H9 (cell line): ENCODE results near the gene RAP1GAP2. TPM values are rescaled to one million over a fixed set of nuclear protein-coding genes. Genes with fewer than 3 reads are reported as not detected.
A peak's percentile ranks its signal among the peaks of the same experiment; 100 is the strongest.

Experiments
- DNase-seq: peaks from one replicate; pipeline ENCODE4 v3.0.0-alpha.2; 2017
- H2AFZ ChIP-seq: one replicate; pipeline ENCODE4 v1.6.1; 2013; ENCODE audit warnings: mild to moderate bottlenecking, low read length, control low read depth, moderate library complexity
- H2AK5ac ChIP-seq: 2 replicates; pipeline ENCODE4 v1.6.1; 2013; ENCODE audit warnings: low read length, control low read depth, mixed read lengths; ENCODE audit not compliant: insufficient read length
- H2BK120ac ChIP-seq: one replicate; pipeline ENCODE4 v1.6.1; 2013; ENCODE audit warnings: low read depth, mild to moderate bottlenecking, low read length, control low read depth, inconsistent platforms; ENCODE audit not compliant: poor library complexity, severe bottlenecking
- H2BK12ac ChIP-seq: 2 replicates; pipeline ENCODE4 v1.6.1; 2013; ENCODE audit warnings: low read length, control low read depth, mixed read lengths, low read depth; ENCODE audit not compliant: insufficient read length
- H2BK15ac ChIP-seq: 2 replicates; pipeline ENCODE4 v1.6.1; 2013; ENCODE audit warnings: low read depth, low read length, control low read depth
- H2BK20ac ChIP-seq: one replicate; pipeline ENCODE4 v1.6.1; 2013; ENCODE audit warnings: low read depth, mild to moderate bottlenecking, low read length, control low read depth, inconsistent platforms; ENCODE audit not compliant: poor library complexity, severe bottlenecking
- H2BK5ac ChIP-seq: 2 replicates; pipeline ENCODE4 v1.6.1; 2013; ENCODE audit warnings: low read length, control low read depth, mixed read lengths; ENCODE audit not compliant: insufficient read length
- H3K14ac ChIP-seq: 2 replicates; pipeline ENCODE4 v1.6.1; 2013; ENCODE audit warnings: low read length, control low read depth; ENCODE audit not compliant: insufficient read depth
- H3K18ac ChIP-seq: 2 replicates; pipeline ENCODE4 v1.6.1; 2013; ENCODE audit warnings: low read depth, mild to moderate bottlenecking, mixed read lengths, low read length, control low read depth; ENCODE audit not compliant: insufficient read length
- H3K23ac ChIP-seq: 2 replicates; pipeline ENCODE4 v1.6.1; 2013; ENCODE audit warnings: low read length, control low read depth, mixed read lengths, low read depth; ENCODE audit not compliant: insufficient read length
- H3K23me2 ChIP-seq: 2 replicates; pipeline ENCODE4 v1.6.1; 2013; ENCODE audit warnings: low read depth, mild to moderate bottlenecking, mixed read lengths, low read length, control low read depth; ENCODE audit not compliant: insufficient read length, poor library complexity, severe bottlenecking
- H3K27ac ChIP-seq: 2 replicates; pipeline ENCODE4 v1.5.1; 2013; ENCODE audit warnings: low read length, control low read depth, mixed read lengths, low read depth; ENCODE audit not compliant: insufficient read length
- H3K27me3 ChIP-seq: 2 replicates; pipeline ENCODE4 v1.6.1; 2013; ENCODE audit warnings: low read length, control low read depth, inconsistent platforms; ENCODE audit not compliant: insufficient read depth
- H3K4ac ChIP-seq: 2 replicates; pipeline ENCODE4 v1.6.1; 2013; ENCODE audit warnings: low read depth, mild to moderate bottlenecking, control low read depth, inconsistent platforms, low read length, moderate library complexity
- H3K4me1 ChIP-seq: 2 replicates; pipeline ENCODE4 v1.6.1; 2013; ENCODE audit warnings: low read length, control low read depth, inconsistent platforms; ENCODE audit not compliant: insufficient read depth
- H3K4me2 ChIP-seq: 2 replicates; pipeline ENCODE4 v1.6.1; 2013; ENCODE audit warnings: low read length, control low read depth, mixed read lengths; ENCODE audit not compliant: insufficient read length, insufficient read depth
- H3K56ac ChIP-seq: 2 replicates; pipeline ENCODE4 v1.6.1; 2013; ENCODE audit warnings: low read depth, mild to moderate bottlenecking, mixed read lengths, low read length, control low read depth; ENCODE audit not compliant: insufficient read length
- H3K79me1 ChIP-seq: 2 replicates; pipeline ENCODE4 v1.6.1; 2013; ENCODE audit warnings: low read depth, mild to moderate bottlenecking, moderate library complexity, low read length, control low read depth, inconsistent platforms; ENCODE audit not compliant: insufficient read depth, poor library complexity, severe bottlenecking
- H3K79me2 ChIP-seq: 2 replicates; pipeline ENCODE4 v1.6.1; 2013; ENCODE audit warnings: low read length, control low read depth, inconsistent platforms; ENCODE audit not compliant: insufficient read depth
- H3K9ac ChIP-seq: 2 replicates; pipeline ENCODE4 v1.6.1; 2013; ENCODE audit warnings: low read length, control low read depth, mixed read lengths; ENCODE audit not compliant: insufficient read length; ENCODE audit errors: extremely low read depth
- H3K9me3 ChIP-seq: one replicate; pipeline ENCODE4 v1.6.1; 2013; ENCODE audit warnings: low read depth, low read length, inconsistent platforms; ENCODE audit not compliant: control insufficient read depth
- H3T11ph ChIP-seq: one replicate; pipeline ENCODE4 v1.6.1; 2013; ENCODE audit warnings: mild to moderate bottlenecking, low read length, control low read depth, inconsistent platforms
- H4K20me1 ChIP-seq: one replicate; pipeline ENCODE4 v1.6.1; 2013; ENCODE audit not compliant: control insufficient read depth, insufficient read length, insufficient read depth
- H4K5ac ChIP-seq: 2 replicates; pipeline ENCODE4 v1.6.1; 2013; ENCODE audit warnings: low read depth, mild to moderate bottlenecking, mixed read lengths, low read length, control low read depth; ENCODE audit not compliant: insufficient read length
- H4K8ac ChIP-seq: replicated peaks from 2 replicates; pipeline ENCODE4 v1.6.1; 2013; ENCODE audit warnings: low read length, control low read depth, mixed read lengths, low read depth; ENCODE audit not compliant: insufficient read length
- H4K91ac ChIP-seq: 2 replicates; pipeline ENCODE4 v1.6.1; 2013; ENCODE audit warnings: low read depth, mild to moderate bottlenecking, moderate library complexity, mixed read lengths, low read length, control low read depth; ENCODE audit not compliant: insufficient read length
- H3K27ac Mint-ChIP-seq, 3 experiments: 2 replicates in 2 of 3; 3 replicates in 1 of 3; pipeline ENCODE4 v1.8.0; 2020 to 2021; ENCODE audit warnings: mixed read lengths in 3 of 3, mild to moderate bottlenecking in 1 of 3, moderate library complexity in 1 of 3
- H3K27me3 Mint-ChIP-seq: 2 replicates; pipeline ENCODE4 v1.8.0; 2021; ENCODE audit warnings: low read depth, mild to moderate bottlenecking, moderate library complexity, mixed read lengths
- H3K36me3 Mint-ChIP-seq, 3 experiments: 2 replicates in 2 of 3; 3 replicates in 1 of 3; pipeline ENCODE4 v1.8.0; 2020 to 2021; ENCODE audit warnings: low read depth in 3 of 3, mixed read lengths in 3 of 3; ENCODE audit not compliant: insufficient read depth in 1 of 3
- H3K4me1 Mint-ChIP-seq, 2 experiments: 2 replicates each; pipeline ENCODE4 v1.8.0; 2020; ENCODE audit warnings: mixed read lengths in 2 of 2
- H3K4me3 Mint-ChIP-seq, 2 experiments: 2 replicates in 1 of 2; 3 replicates in 1 of 2; pipeline ENCODE4 v1.8.0; 2020 to 2021; ENCODE audit warnings: mild to moderate bottlenecking in 2 of 2, mixed read lengths in 2 of 2, moderate library complexity in 1 of 2
- H3K9me3 Mint-ChIP-seq, 2 experiments: 2 replicates in 1 of 2; 3 replicates in 1 of 2; pipeline ENCODE4 v1.8.0; 2020; ENCODE audit warnings: mild to moderate bottlenecking in 2 of 2, mixed read lengths in 2 of 2, moderate library complexity in 1 of 2
- WGBS: extraction: QIAGEN DNeasy Blood & Tissue Kit; methylation state at CpG from one replicate; pipeline ENCODE4 v1.1.7; 2013; ENCODE audit warnings: missing lambda C conversion rate, low lambda C conversion rate, mixed read lengths; ENCODE audit not compliant: insufficient read length; ENCODE audit errors: extremely low coverage; 5-methylcytosine and 5-hydroxymethylcytosine counted together
- total RNA-seq: library from RNA; stranded (reverse); gene quantifications from 2 replicates; pipeline ENCODE4 v1.2.1, GENCODE V29; 2021
- TF ChIP-seq, protein P1 (sequence below): fragments of 200-600 bp; sonication (generic); conservative IDR thresholded peaks from 3 replicates; pipeline ENCODE4 v1.8.0; 2021; ENCODE audit warnings: antibody characterized with exemption, mild to moderate bottlenecking

RAP1GAP2 gene
- total RNA-seq, 1 experiment from 2014 or later = 33.8 TPM

DNA sequence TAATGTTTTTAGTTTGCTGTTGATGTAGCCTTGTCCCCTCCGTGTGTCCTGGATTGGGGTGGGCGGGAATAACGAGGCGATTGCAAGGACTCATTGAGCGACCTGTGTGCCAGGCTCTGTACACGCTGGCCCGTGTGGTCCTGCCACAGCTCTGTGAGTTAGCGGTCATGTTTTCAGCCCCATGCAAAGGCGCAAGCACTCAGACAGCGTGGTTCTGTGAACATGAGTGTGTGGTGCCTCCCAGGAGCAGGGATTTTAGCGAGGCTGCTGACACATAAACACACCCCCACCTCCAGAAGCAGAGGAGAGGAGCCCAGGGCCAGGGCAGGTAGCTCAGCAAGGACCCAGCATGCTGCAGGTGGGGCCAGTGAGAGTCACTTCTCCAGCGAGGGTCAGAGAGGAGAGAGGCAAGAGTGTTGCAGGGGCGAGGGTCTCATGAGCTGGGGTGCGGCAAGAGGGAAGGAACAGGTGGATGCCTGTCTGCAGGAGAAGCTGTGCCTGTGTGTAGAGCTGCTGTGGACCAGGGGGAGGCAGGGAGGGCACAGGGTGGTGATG is 151.8 kb downstream of the RAP1GAP2 start:
- H3K9ac ChIP-seq = no peak overlapping the region
- TF ChIP-seq, protein P1, sequence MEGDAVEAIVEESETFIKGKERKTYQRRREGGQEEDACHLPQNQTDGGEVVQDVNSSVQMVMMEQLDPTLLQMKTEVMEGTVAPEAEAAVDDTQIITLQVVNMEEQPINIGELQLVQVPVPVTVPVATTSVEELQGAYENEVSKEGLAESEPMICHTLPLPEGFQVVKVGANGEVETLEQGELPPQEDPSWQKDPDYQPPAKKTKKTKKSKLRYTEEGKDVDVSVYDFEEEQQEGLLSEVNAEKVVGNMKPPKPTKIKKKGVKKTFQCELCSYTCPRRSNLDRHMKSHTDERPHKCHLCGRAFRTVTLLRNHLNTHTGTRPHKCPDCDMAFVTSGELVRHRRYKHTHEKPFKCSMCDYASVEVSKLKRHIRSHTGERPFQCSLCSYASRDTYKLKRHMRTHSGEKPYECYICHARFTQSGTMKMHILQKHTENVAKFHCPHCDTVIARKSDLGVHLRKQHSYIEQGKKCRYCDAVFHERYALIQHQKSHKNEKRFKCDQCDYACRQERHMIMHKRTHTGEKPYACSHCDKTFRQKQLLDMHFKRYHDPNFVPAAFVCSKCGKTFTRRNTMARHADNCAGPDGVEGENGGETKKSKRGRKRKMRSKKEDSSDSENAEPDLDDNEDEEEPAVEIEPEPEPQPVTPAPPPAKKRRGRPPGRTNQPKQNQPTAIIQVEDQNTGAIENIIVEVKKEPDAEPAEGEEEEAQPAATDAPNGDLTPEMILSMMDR = no peak

More for the DNA sequence above, 151.8 kb downstream of the RAP1GAP2 start:
- Histone ChIP-seq H3K56ac (no peak overlapping the region), H4K5ac (no peak overlapping the region), H3K27me3 (no peaks in the 10 kb centered on the region; the same call in 1 of the 2 replicates), H2BK5ac (no peak overlapping the region), H2BK12ac (no peak overlapping the region), H3K4me2 (no peak overlapping the region), H3K79me1 (no peaks in the 10 kb centered on the region), H3K23ac (no peak overlapping the region), H2AK5ac (no peak overlapping the region), H2BK20ac (no peak overlapping the region), H4K91ac (no peak overlapping the region), H3K79me2 (no peaks in the 10 kb centered on the region), H2BK120ac (no peak overlapping the region), H3T11ph (no peak overlapping the region), H3K4me1 (no peaks in the 10 kb centered on the region), H3K18ac (no peak overlapping the region), H2AFZ (no peak overlapping the region), H4K8ac (no peak overlapping the region), H3K4ac (no peak overlapping the region), H3K14ac (peak overlapping the region; percentile 1; the same call in 1 of the 2 replicates), H3K27ac (no peak overlapping the region), H2BK15ac (no peak overlapping the region), H3K23me2 (no peaks in the 10 kb centered on the region), H4K20me1 (no peaks in the 10 kb centered on the region), H3K9me3 (no peaks in the 10 kb centered on the region)
- Mint-ChIP-seq H3K4me1 (peaks cover 0 to 6% of the 10 kb centered on the region in 2 experiments; a peak in 2 of 4 replicates), H3K36me3 (no peaks in the 10 kb centered on the region), H3K27ac (peak overlapping the region in 2 of 3 experiments; percentile 48 to 79; a peak in 3 of 7 replicates), H3K4me3 (no peak overlapping the region; a peak in 1 of 5 replicates), H3K9me3 (no peaks in the 10 kb centered on the region; a peak in 1 of 5 replicates), H3K27me3 (no peaks in the 10 kb centered on the region)
- DNase-seq = peak; percentile 37
- WGBS = no CpG with 5 or more reads among the region's 14 CpGs
